ENCODE results near the gene PTPRA. TPM values are rescaled to one million over a fixed set of nuclear protein-coding genes. Genes with fewer than 3 reads are reported as not detected.
A peak's percentile ranks its signal among the peaks of the same experiment; 100 is the strongest.
"Not testable (repeated sequence)": the region's sequence is repeated elsewhere in the genome, so short reads cannot be mapped to it uniquely, and the experiment has no call there.

The PTPRA gene
- total RNA-seq, 1 experiment from 2014 or later: 58.4 TPM

- H3K9me2 ChIP-seq (replicated peaks; ENCODE audit: insufficient read depth, low read length): no peaks in the 10 kb centered on the region
- H3K9ac ChIP-seq (ENCODE audit: low read length): no peak overlapping the region
- H3K27me3 ChIP-seq (ENCODE audit: low read length): no peaks in the 10 kb centered on the region
- H4K20me1 ChIP-seq (ENCODE audit: insufficient read depth, low read depth, low read length): no peaks in the 10 kb centered on the region
- H3K4me2 ChIP-seq (ENCODE audit: low read depth, low read length, poor library complexity, severe bottlenecking): no peak overlapping the region
- H3K4me3 ChIP-seq (ENCODE audit: low read length): no peak overlapping the region
- H3K79me2 ChIP-seq (ENCODE audit: low read length): peaks cover 7% of the 10 kb centered on the region; the same call in 1 of the 2 replicates
- H3K27ac ChIP-seq (ENCODE audit: low read length): no peak overlapping the region
- peaks cover 5% of the 10 kb centered on the region; the same call in 1 of the 2 replicates for H3K36me3 ChIP-seq (ENCODE audit: insufficient read depth, low read length)
- H3K9me3 ChIP-seq (ENCODE audit: low read length): no peaks in the 10 kb centered on the region
- no peak overlapping the region for H2AFZ ChIP-seq (ENCODE audit: low read length)
- H3K4me1 ChIP-seq (ENCODE audit: low read length): no peaks in the 10 kb centered on the region
- peak; percentile 89 for DNase-seq
Measured at GRCh38 chr20:3000852-3001523, 127.7 kb downstream of the PTPRA start.

GRCh38 chr20:3003416-3003815 lies 130.1 kb downstream of the PTPRA start:
- Histone ChIP-seq H3K27me3 (ENCODE audit: low read length) (no peaks in the 10 kb centered on the region), H3K9me2 (replicated peaks; ENCODE audit: insufficient read depth, low read length) (no peaks in the 10 kb centered on the region), H3K9me3 (ENCODE audit: low read length) (no peaks in the 10 kb centered on the region), H3K79me2 (ENCODE audit: low read length) (peaks cover 9% of the 10 kb centered on the region; the same call in 1 of the 2 replicates), H3K4me2 (ENCODE audit: low read depth, low read length, poor library complexity, severe bottlenecking) (no peak overlapping the region), H3K36me3 (ENCODE audit: insufficient read depth, low read length) (peaks cover 13% of the 10 kb centered on the region; the same call in 1 of the 2 replicates), H3K4me1 (ENCODE audit: low read length) (no peaks in the 10 kb centered on the region), H2AFZ (ENCODE audit: low read length) (no peak overlapping the region), H3K4me3 (ENCODE audit: low read length) (no peak overlapping the region), H4K20me1 (ENCODE audit: insufficient read depth, low read depth, low read length) (no peaks in the 10 kb centered on the region), H3K9ac (ENCODE audit: low read length) (no peak overlapping the region), H3K27ac (ENCODE audit: low read length) (no peak overlapping the region)
- DNase-seq: no peak

GRCh38 chr20:3010985-3011723 lies 137.9 kb downstream of the PTPRA start:
- no peak overlapping the region for H2AFZ ChIP-seq (ENCODE audit: low read length)
- H3K9ac ChIP-seq (ENCODE audit: low read length): no peak overlapping the region
- no peaks in the 10 kb centered on the region for H3K9me3 ChIP-seq (ENCODE audit: low read length)
- H4K20me1 ChIP-seq (ENCODE audit: insufficient read depth, low read depth, low read length): no peaks in the 10 kb centered on the region
- H3K4me2 ChIP-seq (ENCODE audit: low read depth, low read length, poor library complexity, severe bottlenecking): no peak overlapping the region
- no peak overlapping the region for H3K4me3 ChIP-seq (ENCODE audit: low read length)
- H3K9me2 ChIP-seq (replicated peaks; ENCODE audit: insufficient read depth, low read length): no peaks in the 10 kb centered on the region
- peaks cover 16% of the 10 kb centered on the region for H3K36me3 ChIP-seq (ENCODE audit: insufficient read depth, low read length)
- no peak overlapping the region for H3K27ac ChIP-seq (ENCODE audit: low read length)
- H3K4me1 ChIP-seq (ENCODE audit: low read length): no peaks in the 10 kb centered on the region
- no peaks in the 10 kb centered on the region for H3K27me3 ChIP-seq (ENCODE audit: low read length)
- no peak for DNase-seq
- H3K79me2 ChIP-seq (ENCODE audit: low read length): 0 out of 2 replicates have a peak, but pooled peaks cover 3% of the 10 kb centered on the region

GRCh38 chr20:3011752-3012151 lies 138.5 kb downstream of the PTPRA start:
- Histone ChIP-seq H2AFZ (ENCODE audit: low read length) (no peak overlapping the region), H3K36me3 (ENCODE audit: insufficient read depth, low read length) (peaks cover 16% of the 10 kb centered on the region), H4K20me1 (ENCODE audit: insufficient read depth, low read depth, low read length) (no peaks in the 10 kb centered on the region), H3K4me1 (ENCODE audit: low read length) (no peaks in the 10 kb centered on the region), H3K9me2 (replicated peaks; ENCODE audit: insufficient read depth, low read length) (no peaks in the 10 kb centered on the region), H3K4me2 (ENCODE audit: low read depth, low read length, poor library complexity, severe bottlenecking) (no peak overlapping the region), H3K27ac (ENCODE audit: low read length) (no peak overlapping the region), H3K4me3 (ENCODE audit: low read length) (no peak overlapping the region), H3K9me3 (ENCODE audit: low read length) (no peaks in the 10 kb centered on the region), H3K79me2 (ENCODE audit: low read length) (0 out of 2 replicates have a peak, but pooled peaks cover 3% of the 10 kb centered on the region), H3K9ac (ENCODE audit: low read length) (no peak overlapping the region), H3K27me3 (ENCODE audit: low read length) (no peaks in the 10 kb centered on the region)
- no peak for DNase-seq

- H3K36me3 ChIP-seq (ENCODE audit: insufficient read depth, low read length): peaks cover 13% of the 10 kb centered on the region
- H3K9me2 ChIP-seq (replicated peaks; ENCODE audit: insufficient read depth, low read length): no peaks in the 10 kb centered on the region
- no peak overlapping the region for H3K4me3 ChIP-seq (ENCODE audit: low read length)
- H2AFZ ChIP-seq (ENCODE audit: low read length): no peak overlapping the region
- no peaks in the 10 kb centered on the region for H4K20me1 ChIP-seq (ENCODE audit: insufficient read depth, low read depth, low read length)
- DNase-seq: no peak
- no peaks in the 10 kb centered on the region for H3K27me3 ChIP-seq (ENCODE audit: low read length)
- no peak overlapping the region for H3K27ac ChIP-seq (ENCODE audit: low read length)
- H3K4me2 ChIP-seq (ENCODE audit: low read depth, low read length, poor library complexity, severe bottlenecking): no peak overlapping the region
- H3K9me3 ChIP-seq (ENCODE audit: low read length): no peaks in the 10 kb centered on the region
- H3K9ac ChIP-seq (ENCODE audit: low read length): no peak overlapping the region
- H3K79me2 ChIP-seq (ENCODE audit: low read length): no peaks in the 10 kb centered on the region
- no peaks in the 10 kb centered on the region for H3K4me1 ChIP-seq (ENCODE audit: low read length)
Measured at GRCh38 chr20:3013771-3014170, 140.5 kb downstream of the PTPRA start.

GRCh38 chr20:3014179-3014578 lies 140.9 kb downstream of the PTPRA start:
- H3K9me3 ChIP-seq (ENCODE audit: low read length): no peaks in the 10 kb centered on the region
- H3K79me2 ChIP-seq (ENCODE audit: low read length): no peaks in the 10 kb centered on the region
- no peak for DNase-seq
- H3K27me3 ChIP-seq (ENCODE audit: low read length): no peaks in the 10 kb centered on the region
- no peak overlapping the region for H3K4me3 ChIP-seq (ENCODE audit: low read length)
- H4K20me1 ChIP-seq (ENCODE audit: insufficient read depth, low read depth, low read length): no peaks in the 10 kb centered on the region
- no peaks in the 10 kb centered on the region for H3K9me2 ChIP-seq (replicated peaks; ENCODE audit: insufficient read depth, low read length)
- no peaks in the 10 kb centered on the region for H3K4me1 ChIP-seq (ENCODE audit: low read length)
- H3K36me3 ChIP-seq (ENCODE audit: insufficient read depth, low read length): peaks cover 13% of the 10 kb centered on the region
- no peak overlapping the region for H3K27ac ChIP-seq (ENCODE audit: low read length)
- H3K9ac ChIP-seq (ENCODE audit: low read length): no peak overlapping the region
- no peak overlapping the region for H3K4me2 ChIP-seq (ENCODE audit: low read depth, low read length, poor library complexity, severe bottlenecking)
- no peak overlapping the region for H2AFZ ChIP-seq (ENCODE audit: low read length)

- no peak overlapping the region for H2AFZ ChIP-seq (ENCODE audit: low read length)
- DNase-seq: no peak
- no peaks in the 10 kb centered on the region for H3K9me2 ChIP-seq (replicated peaks; ENCODE audit: insufficient read depth, low read length)
- H4K20me1 ChIP-seq (ENCODE audit: insufficient read depth, low read depth, low read length): no peaks in the 10 kb centered on the region
- no peaks in the 10 kb centered on the region for H3K27me3 ChIP-seq (ENCODE audit: low read length)
- no peak overlapping the region for H3K27ac ChIP-seq (ENCODE audit: low read length)
- no peak overlapping the region for H3K9ac ChIP-seq (ENCODE audit: low read length)
- no peaks in the 10 kb centered on the region for H3K79me2 ChIP-seq (ENCODE audit: low read length)
- no peak overlapping the region for H3K4me2 ChIP-seq (ENCODE audit: low read depth, low read length, poor library complexity, severe bottlenecking)
- H3K9me3 ChIP-seq (ENCODE audit: low read length): no peaks in the 10 kb centered on the region
- H3K4me1 ChIP-seq (ENCODE audit: low read length): no peaks in the 10 kb centered on the region
- no peak overlapping the region for H3K4me3 ChIP-seq (ENCODE audit: low read length)
- H3K36me3 ChIP-seq (ENCODE audit: insufficient read depth, low read length): peaks cover 13% of the 10 kb centered on the region
Measured at GRCh38 chr20:3014662-3015061, 141.4 kb downstream of the PTPRA start.

GRCh38 chr20:3015302-3015701 lies 142.0 kb downstream of the PTPRA start:
- H3K27me3 ChIP-seq (ENCODE audit: low read length); H3K4me2 ChIP-seq (ENCODE audit: low read depth, low read length, poor library complexity, severe bottlenecking); H3K9ac ChIP-seq (ENCODE audit: low read length); H3K4me1 ChIP-seq (ENCODE audit: low read length); H3K79me2 ChIP-seq (ENCODE audit: low read length); H4K20me1 ChIP-seq (ENCODE audit: insufficient read depth, low read depth, low read length); H3K9me3 ChIP-seq (ENCODE audit: low read length); H3K27ac ChIP-seq (ENCODE audit: low read length); H2AFZ ChIP-seq (ENCODE audit: low read length); H3K9me2 ChIP-seq (replicated peaks; ENCODE audit: insufficient read depth, low read length); DNase-seq; H3K4me3 ChIP-seq (ENCODE audit: low read length): not testable (repeated sequence)
- peaks cover 13% of the 10 kb centered on the region for H3K36me3 ChIP-seq (ENCODE audit: insufficient read depth, low read length)

Data from Karpas-422 (cell line).